ENCODE measurements around the gene CDK5RAP2. TPM values are rescaled to one million over a fixed set of nuclear protein-coding genes. Genes with fewer than 3 reads are reported as not detected.

CDK5RAP2 gene
- total RNA-seq, 1 donor from 2014 or later: 76.8 TPM

DNA sequence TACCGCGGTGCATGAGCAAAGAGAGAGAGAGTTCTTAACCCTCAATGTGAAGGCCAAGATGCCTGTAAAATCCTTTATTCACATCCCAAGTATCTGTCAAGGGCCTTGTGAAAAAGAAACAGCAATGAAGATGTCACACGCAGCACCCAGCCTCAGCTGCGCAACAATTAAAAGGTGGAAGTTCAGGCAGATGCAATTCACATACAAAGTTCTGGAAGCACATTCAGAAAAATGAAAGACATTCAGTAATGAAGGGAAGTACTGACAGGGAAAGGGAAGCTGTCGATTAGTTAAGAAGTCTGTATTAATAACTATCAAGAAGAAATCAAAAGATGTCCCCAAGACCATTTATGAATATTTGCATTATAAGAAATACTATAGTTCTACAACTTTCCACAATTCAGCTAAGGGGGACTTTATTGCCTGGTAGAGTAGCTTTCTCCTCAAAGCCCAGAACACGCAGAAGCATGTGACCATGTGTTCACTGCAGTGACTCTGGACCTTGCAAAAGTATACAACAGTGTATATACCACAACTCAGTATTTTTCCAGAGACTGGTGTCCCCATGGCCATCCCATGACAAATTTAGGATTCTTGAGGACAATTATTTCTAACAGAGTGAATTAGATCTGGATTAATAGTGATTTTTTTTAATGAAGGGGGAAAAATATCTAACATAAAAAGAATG is 137.5 kb downstream of the CDK5RAP2 start:
- Mint-ChIP-seq H3K36me3 (ENCODE audit: insufficient read depth) (peaks cover 26% of the 10 kb centered on the region), H3K27ac (no peak overlapping the region), H3K4me3 (ENCODE audit: low read depth) (no peak overlapping the region), H3K27me3 (no peaks in the 10 kb centered on the region), H3K9me3 (ENCODE audit: low read depth) (peaks cover 4% of the 10 kb centered on the region), H3K4me1 (ENCODE audit: low read depth) (peaks cover 4% of the 10 kb centered on the region)
- DNase-seq (ENCODE audit: low spot score, unreplicated experiment): no peak
- TF ChIP-seq, protein P1, sequence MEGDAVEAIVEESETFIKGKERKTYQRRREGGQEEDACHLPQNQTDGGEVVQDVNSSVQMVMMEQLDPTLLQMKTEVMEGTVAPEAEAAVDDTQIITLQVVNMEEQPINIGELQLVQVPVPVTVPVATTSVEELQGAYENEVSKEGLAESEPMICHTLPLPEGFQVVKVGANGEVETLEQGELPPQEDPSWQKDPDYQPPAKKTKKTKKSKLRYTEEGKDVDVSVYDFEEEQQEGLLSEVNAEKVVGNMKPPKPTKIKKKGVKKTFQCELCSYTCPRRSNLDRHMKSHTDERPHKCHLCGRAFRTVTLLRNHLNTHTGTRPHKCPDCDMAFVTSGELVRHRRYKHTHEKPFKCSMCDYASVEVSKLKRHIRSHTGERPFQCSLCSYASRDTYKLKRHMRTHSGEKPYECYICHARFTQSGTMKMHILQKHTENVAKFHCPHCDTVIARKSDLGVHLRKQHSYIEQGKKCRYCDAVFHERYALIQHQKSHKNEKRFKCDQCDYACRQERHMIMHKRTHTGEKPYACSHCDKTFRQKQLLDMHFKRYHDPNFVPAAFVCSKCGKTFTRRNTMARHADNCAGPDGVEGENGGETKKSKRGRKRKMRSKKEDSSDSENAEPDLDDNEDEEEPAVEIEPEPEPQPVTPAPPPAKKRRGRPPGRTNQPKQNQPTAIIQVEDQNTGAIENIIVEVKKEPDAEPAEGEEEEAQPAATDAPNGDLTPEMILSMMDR (IDR thresholded peaks at IDR 0.05; ENCODE audit: unreplicated experiment): no peak

DNA sequence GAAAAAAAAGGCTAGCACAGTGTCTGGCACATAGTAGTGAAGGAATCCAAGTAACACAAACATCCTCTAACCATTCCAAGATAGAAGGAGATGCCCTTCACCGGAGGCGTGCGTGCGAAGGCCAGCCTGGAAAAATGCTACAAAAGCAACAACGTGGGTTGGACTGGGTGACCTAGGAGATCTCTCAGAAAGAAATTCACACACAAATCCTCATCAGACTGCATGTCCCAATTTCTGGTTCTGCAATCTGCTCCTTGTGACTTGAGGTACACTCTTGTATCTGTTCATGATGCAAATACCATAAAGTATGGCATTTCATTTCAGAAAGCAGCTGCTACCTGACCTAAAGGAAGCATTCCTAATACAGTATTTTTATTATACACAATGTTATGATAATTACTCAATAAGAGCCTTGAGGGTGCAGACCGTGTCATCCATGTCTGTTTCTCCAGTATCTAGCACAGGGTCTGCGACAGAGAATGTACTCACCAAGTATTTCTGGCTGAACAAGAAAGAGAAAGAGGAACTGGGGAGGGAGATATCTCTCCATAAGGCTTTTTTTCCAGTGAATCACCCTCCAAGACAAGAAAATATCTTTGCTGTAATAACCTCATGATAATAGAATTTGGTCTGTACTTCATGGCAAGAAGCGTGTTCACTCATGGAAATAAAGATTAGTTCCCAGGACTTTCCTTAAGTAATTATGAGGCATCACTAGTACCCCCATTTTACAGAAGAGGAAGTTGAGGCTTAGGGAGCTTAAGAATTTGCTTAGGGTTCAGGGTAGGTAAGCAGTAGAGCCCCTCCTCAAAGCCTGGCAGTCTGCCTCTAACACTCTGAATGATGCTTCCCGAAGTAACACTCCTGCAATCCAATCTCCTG is 138.3 kb downstream of the CDK5RAP2 start:
- Mint-ChIP-seq H3K4me3 (ENCODE audit: low read depth) (no peak overlapping the region), H3K27ac (no peak overlapping the region), H3K27me3 (no peaks in the 10 kb centered on the region), H3K36me3 (ENCODE audit: insufficient read depth) (peaks cover 24% of the 10 kb centered on the region), H3K9me3 (ENCODE audit: low read depth) (peaks cover 3% of the 10 kb centered on the region), H3K4me1 (ENCODE audit: low read depth) (peaks cover 3% of the 10 kb centered on the region)
- DNase-seq (ENCODE audit: low spot score, unreplicated experiment): no peak
- TF ChIP-seq, protein P1 (IDR thresholded peaks at IDR 0.05; ENCODE audit: unreplicated experiment): no peak

DNA sequence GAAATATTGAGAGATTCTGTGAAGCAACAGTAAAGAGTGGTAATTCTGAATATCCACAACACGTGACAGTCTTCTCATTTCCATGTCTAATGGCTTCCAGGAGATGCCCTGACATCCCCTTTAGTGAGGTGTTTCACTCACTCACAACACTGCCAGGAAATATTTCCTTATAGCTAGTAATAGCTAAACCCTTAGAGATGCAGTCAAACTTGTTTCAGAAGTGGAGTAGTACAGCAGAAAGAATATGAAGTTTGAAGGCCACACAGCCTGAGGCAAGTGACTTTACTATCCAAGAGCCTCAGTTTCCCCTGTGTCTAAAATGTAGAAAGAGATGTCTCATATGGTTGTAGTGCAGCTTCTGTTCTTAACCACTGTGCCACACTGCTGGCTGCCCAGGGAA is 139.2 kb downstream of the CDK5RAP2 start:
- Mint-ChIP-seq H3K9me3 (ENCODE audit: low read depth) (no peaks in the 10 kb centered on the region), H3K27me3 (no peaks in the 10 kb centered on the region), H3K36me3 (ENCODE audit: insufficient read depth) (peaks cover 22% of the 10 kb centered on the region), H3K27ac (no peak overlapping the region), H3K4me1 (ENCODE audit: low read depth) (no peaks in the 10 kb centered on the region), H3K4me3 (ENCODE audit: low read depth) (no peak overlapping the region)
- DNase-seq (ENCODE audit: low spot score, unreplicated experiment): no peak
- TF ChIP-seq, protein P1 (IDR thresholded peaks at IDR 0.05; ENCODE audit: unreplicated experiment): no peak

DNA sequence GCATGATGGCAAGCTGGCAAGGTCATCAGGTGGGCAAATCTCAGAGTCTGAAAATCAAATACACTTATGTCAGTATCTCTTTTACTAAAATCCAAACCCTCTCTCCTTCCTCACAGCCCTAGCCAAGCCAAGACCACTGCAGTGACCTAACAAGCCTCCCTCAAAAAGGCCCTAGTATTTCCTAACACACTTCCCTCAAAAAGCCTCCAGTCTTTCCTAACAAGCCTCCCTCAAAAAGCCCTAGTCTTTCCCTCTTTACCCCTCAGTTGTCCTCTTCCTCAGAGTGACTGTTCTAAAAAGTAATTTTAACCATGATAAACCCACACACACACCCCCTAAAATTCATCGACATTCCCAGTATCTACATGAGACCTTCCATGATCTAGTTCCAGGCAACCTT is 140.0 kb downstream of the CDK5RAP2 start:
- TF ChIP-seq, protein P1 (IDR thresholded peaks at IDR 0.05; ENCODE audit: unreplicated experiment): no peak
- Mint-ChIP-seq H3K4me1 (ENCODE audit: low read depth) (no peaks in the 10 kb centered on the region), H3K4me3 (ENCODE audit: low read depth) (no peak overlapping the region), H3K27me3 (no peaks in the 10 kb centered on the region), H3K9me3 (ENCODE audit: low read depth) (no peaks in the 10 kb centered on the region), H3K27ac (no peak overlapping the region), H3K36me3 (ENCODE audit: insufficient read depth) (peaks cover 22% of the 10 kb centered on the region)
- DNase-seq (ENCODE audit: low spot score, unreplicated experiment): no peak

DNA sequence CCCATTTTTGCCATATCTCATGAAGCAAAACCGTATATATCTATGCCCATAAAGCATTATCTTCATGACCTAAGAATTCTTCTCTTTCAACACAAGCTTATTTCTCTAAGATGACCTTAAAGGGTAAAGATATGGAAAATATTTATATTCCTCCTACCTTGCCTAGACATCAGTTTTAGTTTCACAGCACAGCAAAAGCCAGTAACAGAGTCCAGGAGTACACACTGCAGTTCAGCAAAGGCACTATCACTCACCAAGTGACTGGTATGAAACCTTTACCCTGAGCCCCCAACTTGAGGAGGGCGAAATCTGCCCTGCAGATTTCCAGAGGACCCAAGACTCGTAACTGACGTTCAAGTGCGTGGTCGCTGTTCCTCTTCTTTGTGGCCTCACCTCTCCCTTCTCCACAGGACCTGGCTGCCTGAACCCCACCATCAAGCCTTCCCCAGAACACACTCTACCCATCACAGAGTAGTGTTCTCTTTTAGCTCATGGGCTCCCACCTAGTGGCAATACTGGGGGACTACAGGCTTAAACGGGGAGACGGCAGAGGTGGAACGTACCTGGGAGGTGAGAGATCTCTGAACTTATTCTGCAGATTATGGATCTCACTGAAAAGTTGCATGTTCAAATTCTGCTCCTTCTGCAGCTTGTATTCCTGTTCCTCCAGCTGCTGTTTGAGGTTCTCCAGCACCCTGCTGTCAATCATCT is 141.0 kb downstream of the CDK5RAP2 start:
- no peaks in the 10 kb centered on the region for H3K27me3 Mint-ChIP-seq
- H3K9me3 Mint-ChIP-seq (ENCODE audit: low read depth): no peaks in the 10 kb centered on the region
- TF ChIP-seq, protein P1 (IDR thresholded peaks at IDR 0.05; ENCODE audit: unreplicated experiment): peak; percentile 55
- no peak overlapping the region for H3K4me3 Mint-ChIP-seq (ENCODE audit: low read depth)
- H3K36me3 Mint-ChIP-seq (ENCODE audit: insufficient read depth): peaks cover 24% of the 10 kb centered on the region
- H3K27ac Mint-ChIP-seq: no peak overlapping the region
- DNase-seq (ENCODE audit: low spot score, unreplicated experiment): no peak
- no peaks in the 10 kb centered on the region for H3K4me1 Mint-ChIP-seq (ENCODE audit: low read depth)
